A549 treated with CORT108297 at 1 μM for 4 hours (cell line): Measurements from ENCODE around the gene EPS8L3. TPM values are rescaled to one million over a fixed set of nuclear protein-coding genes. Genes with fewer than 3 reads are reported as not detected.

ENCODE experiments used
- total RNA-seq: library from RNA; stranded (reverse); fragments of 200-300 nt; extraction: Qiagen RNA extraction; gene quantifications from 5 replicates; pipeline ENCODE4 v1.2.3, GENCODE V29; 2022

The EPS8L3 gene
- total RNA-seq: 0.82 to 1.5 TPM (median 1.1 TPM) in 5 replicates

GRCh38 chr1:109763646-109764415 is at the start of gene EPS8L3:
EPS8L3 (minus strand) TSS chr1:109763923; CDS start chr1:109761749, 2,174 bp downstream.

GRCh38 chr1:109740615-109741373 is 22.9 kb downstream of the EPS8L3 start, which contains the start of gene GSTM3:
GSTM3 (minus strand) TSS chr1:109741038; CDS start chr1:109740287, 751 bp downstream.

GRCh38 chr1:109711593-109712320 is 52.0 kb downstream of the EPS8L3 start, which contains the start of gene GSTM5:
GSTM5 (plus strand) TSS chr1:109712251; CDS start chr1:109712313, 62 bp downstream.

Other genes starting within 250 kb of the EPS8L3 start
- gene GPR61, start 224.1 kb downstream of the EPS8L3 start, total RNA-seq: not detected in 5 replicates
- 4.5 to 5.8 TPM (median 5.0 TPM) in 5 replicates for gene GNAI3, start 215.3 kb downstream of the EPS8L3 start, total RNA-seq
- gene GNAT2, start 144.3 kb downstream of the EPS8L3 start, total RNA-seq: 0.09 TPM in 1 of 5 replicates, not detected in the others
- 23.5 to 31.8 TPM (median 26.6 TPM) in 5 replicates for gene AMPD2, start 144.1 kb downstream of the EPS8L3 start, total RNA-seq
- 8.7 to 10.2 TPM (median 9.7 TPM) in 5 replicates for gene GSTM4, start 107.8 kb downstream of the EPS8L3 start, total RNA-seq
- gene GSTM2, start 95.9 kb downstream of the EPS8L3 start, total RNA-seq: 3.6 to 4.3 TPM (median 3.7 TPM) in 5 replicates
- gene GSTM1, start 76.1 kb downstream of the EPS8L3 start, total RNA-seq: not detected in 5 replicates
- not detected in 5 replicates for gene GSTM5, start 51.7 kb downstream of the EPS8L3 start, total RNA-seq
- gene GSTM3, start 22.9 kb downstream of the EPS8L3 start, total RNA-seq: 20.8 to 28.3 TPM (median 24.3 TPM) in 5 replicates
- 19.9 to 24.6 TPM (median 23.9 TPM) in 5 replicates for gene CSF1, start 146.9 kb upstream of the EPS8L3 start, total RNA-seq
- gene AHCYL1, start 220.8 kb upstream of the EPS8L3 start, total RNA-seq: 47.2 to 54.9 TPM (median 50.7 TPM) in 5 replicates